GM19193 (cell line): Measurements from ENCODE around the gene RHBDL2.

Experiments used
- POLR2A ChIP-seq: IDR thresholded peaks from 4 replicates; pipeline ENCODE4 v1.6.1; 2011; ENCODE audit not compliant: insufficient read depth, insufficient read length; ENCODE audit errors: extremely low read depth

RHBDL2 gene

GRCh38 chr1:38892976-38893375 is 48.7 kb downstream of the RHBDL2 start:
- no peak for TF ChIP-seq POLR2A

GRCh38 chr1:38891753-38892152 is 49.9 kb downstream of the RHBDL2 start:
- TF ChIP-seq POLR2A = no peak

GRCh38 chr1:38889589-38889988 is 52.0 kb downstream of the RHBDL2 start:
- no peak for TF ChIP-seq POLR2A

GRCh38 chr1:38888423-38889333 is 53.0 kb downstream of the RHBDL2 start:
- no peak for TF ChIP-seq POLR2A

- no peak for TF ChIP-seq POLR2A
Observed at GRCh38 chr1:38885092-38885491, 56.5 kb downstream of the RHBDL2 start.

- no peak for TF ChIP-seq POLR2A
Observed at GRCh38 chr1:38881487-38881886, 60.1 kb downstream of the RHBDL2 start, which contains the start of gene GJA9. Gene GJA9, minus strand, starts transcription at chr1:38881587. Its CDS starts 5,489 bp downstream, at chr1:38876098.

- no peak for TF ChIP-seq POLR2A
Observed at GRCh38 chr1:38875811-38876210, 65.8 kb downstream of the RHBDL2 start.

GRCh38 chr1:38873027-38873969 is 68.3 kb downstream of the RHBDL2 start, which contains the start of gene MYCBP:
Gene MYCBP, minus strand, starts transcription at chr1:38873348. Its CDS starts 43 bp downstream, at chr1:38873305.
- TF ChIP-seq POLR2A = peak; percentile 85

GRCh38 chr1:38872401-38873026 is 69.1 kb downstream of the RHBDL2 start:
- TF ChIP-seq POLR2A = no peak

GRCh38 chr1:38870996-38871395 is 70.6 kb downstream of the RHBDL2 start:
- TF ChIP-seq POLR2A = no peak

GRCh38 chr1:38867208-38867607 is 74.4 kb downstream of the RHBDL2 start:
- no peak for TF ChIP-seq POLR2A

- TF ChIP-seq POLR2A = no peak
Observed at GRCh38 chr1:38865112-38865715, 76.4 kb downstream of the RHBDL2 start.

- no peak for TF ChIP-seq POLR2A
Observed at GRCh38 chr1:38860454-38860795, 81.2 kb downstream of the RHBDL2 start.
